Osteoblast (primary cell): ENCODE results near the gene RETREG1. TPM values are rescaled to one million over a fixed set of nuclear protein-coding genes. Genes with fewer than 3 reads are reported as not detected.

ENCODE experiments used
- DNase-seq: peaks from one replicate; pipeline ENCODE4 v3.0.0; 2011; ENCODE audit warnings: low spot score, mixed read lengths; ENCODE audit not compliant: insufficient read length; ENCODE audit errors: missing footprints
- H2AFZ ChIP-seq: 2 replicates; pipeline ENCODE4 v1.6.0; 2011; ENCODE audit warnings: mild to moderate bottlenecking, low read length
- H3K27ac ChIP-seq: 2 replicates; pipeline ENCODE4 v1.5.1; 2011; ENCODE audit warnings: mild to moderate bottlenecking, low read depth, low read length, moderate library complexity
- H3K27me3 ChIP-seq: 2 replicates; pipeline ENCODE4 v1.6.0; 2012; ENCODE audit warnings: mild to moderate bottlenecking, control low read depth, inconsistent platforms, low read length, moderate library complexity; ENCODE audit not compliant: insufficient read depth
- H3K36me3 ChIP-seq: 2 replicates; pipeline ENCODE4 v1.5.1; 2011; ENCODE audit warnings: mild to moderate bottlenecking, low read length, control low read depth, moderate library complexity; ENCODE audit not compliant: insufficient read depth
- H3K4me1 ChIP-seq: 2 replicates; pipeline ENCODE4 v1.5.1; 2011; ENCODE audit warnings: mild to moderate bottlenecking, low read length, control low read depth, moderate library complexity; ENCODE audit not compliant: insufficient read depth
- H3K4me2 ChIP-seq: 2 replicates; pipeline ENCODE4 v1.6.0; 2011; ENCODE audit warnings: mild to moderate bottlenecking, low read length; ENCODE audit not compliant: insufficient read depth
- H3K4me3 ChIP-seq: fragments of 200-600 bp; sonication (generic); 3 replicates; pipeline ENCODE4 v1.5.1; 2012; ENCODE audit warnings: mild to moderate bottlenecking, low read length, inconsistent platforms; ENCODE audit not compliant: insufficient read depth
- H3K79me2 ChIP-seq: 2 replicates; pipeline ENCODE4 v1.6.0; 2012; ENCODE audit warnings: mild to moderate bottlenecking, low read length, control low read depth, inconsistent platforms; ENCODE audit not compliant: insufficient read depth
- H3K9me3 ChIP-seq: 2 replicates; pipeline ENCODE4 v1.5.1; 2011; ENCODE audit warnings: low read depth, low read length, control low read depth
- H4K20me1 ChIP-seq: 2 replicates; pipeline ENCODE4 v1.6.0; 2012; ENCODE audit warnings: mild to moderate bottlenecking, low read length, control low read depth; ENCODE audit not compliant: insufficient read depth
- CTCF ChIP-seq: IDR thresholded peaks from 2 replicates; pipeline ENCODE4 v1.5.1; 2011; ENCODE audit warnings: mild to moderate bottlenecking, low read depth, low read length, moderate library complexity; ENCODE audit errors: extremely low read depth
- total RNA-seq: library from RNA; depleted of rRNA; stranded (reverse); fragments of >200 nt; gene quantifications from 2 replicates; pipeline ENCODE4 v1.2.3, GENCODE V29; 2012

RETREG1 gene
- total RNA-seq, 1 donor = 8.3 TPM

- no peaks in the 10 kb centered on the region for H4K20me1 ChIP-seq
- no peak overlapping the region for H3K4me2 ChIP-seq
- no peaks in the 10 kb centered on the region for H3K4me1 ChIP-seq
- DNase-seq = no peak
- TF ChIP-seq CTCF = no peak
- H3K9me3 ChIP-seq = no peaks in the 10 kb centered on the region
- no peak overlapping the region for H3K4me3 ChIP-seq
- no peaks in the 10 kb centered on the region for H3K36me3 ChIP-seq
- no peak overlapping the region for H3K27ac ChIP-seq
- H2AFZ ChIP-seq = no peak overlapping the region
- H3K27me3 ChIP-seq = no peaks in the 10 kb centered on the region
- H3K79me2 ChIP-seq = no peaks in the 10 kb centered on the region
These were observed 47.8 kb downstream of the RETREG1 start for GRCh38 chr5:16568875-16569580.

GRCh38 chr5:16567365-16567764 is 49.4 kb downstream of the RETREG1 start:
- no peak overlapping the region for H3K4me2 ChIP-seq

DNA sequence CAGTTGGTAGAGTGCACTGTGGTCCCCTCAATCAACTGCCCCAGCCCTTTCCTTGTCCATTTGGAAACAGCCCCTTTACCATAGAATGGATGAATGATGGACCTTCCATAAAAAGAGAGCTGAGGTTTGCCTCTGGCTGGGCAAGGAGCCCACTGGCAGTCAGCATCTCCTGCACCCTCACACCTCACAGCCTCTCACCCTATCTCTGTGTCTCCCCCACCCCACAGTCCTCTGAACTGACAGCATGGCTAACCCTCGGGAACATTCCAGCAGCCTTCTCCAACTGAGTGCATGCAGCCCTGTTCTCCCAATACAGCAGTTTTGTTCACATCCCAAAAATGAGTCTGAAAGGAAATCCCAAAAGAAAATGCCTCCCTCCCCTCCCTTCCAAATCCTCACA is 51.7 kb downstream of the RETREG1 start:
- DNase-seq = no peak
- Histone ChIP-seq H3K27me3 (no peaks in the 10 kb centered on the region), H3K4me1 (no peaks in the 10 kb centered on the region), H3K36me3 (no peaks in the 10 kb centered on the region), H3K4me2 (no peak overlapping the region), H4K20me1 (no peaks in the 10 kb centered on the region), H3K4me3 (no peak overlapping the region), H3K9me3 (no peaks in the 10 kb centered on the region), H3K27ac (no peak overlapping the region), H2AFZ (no peak overlapping the region), H3K79me2 (no peaks in the 10 kb centered on the region)
- no peak for TF ChIP-seq CTCF

More at GRCh38 chr5:16567365-16567764, 49.4 kb downstream of the RETREG1 start:
- no peak for DNase-seq
- Histone ChIP-seq H3K27me3 (no peaks in the 10 kb centered on the region), H3K9me3 (no peaks in the 10 kb centered on the region), H3K27ac (no peak overlapping the region), H3K4me1 (no peaks in the 10 kb centered on the region), H3K4me3 (no peak overlapping the region), H3K79me2 (no peaks in the 10 kb centered on the region), H4K20me1 (no peaks in the 10 kb centered on the region), H3K36me3 (no peaks in the 10 kb centered on the region), H2AFZ (no peak overlapping the region)
- no peak for TF ChIP-seq CTCF

DNA sequence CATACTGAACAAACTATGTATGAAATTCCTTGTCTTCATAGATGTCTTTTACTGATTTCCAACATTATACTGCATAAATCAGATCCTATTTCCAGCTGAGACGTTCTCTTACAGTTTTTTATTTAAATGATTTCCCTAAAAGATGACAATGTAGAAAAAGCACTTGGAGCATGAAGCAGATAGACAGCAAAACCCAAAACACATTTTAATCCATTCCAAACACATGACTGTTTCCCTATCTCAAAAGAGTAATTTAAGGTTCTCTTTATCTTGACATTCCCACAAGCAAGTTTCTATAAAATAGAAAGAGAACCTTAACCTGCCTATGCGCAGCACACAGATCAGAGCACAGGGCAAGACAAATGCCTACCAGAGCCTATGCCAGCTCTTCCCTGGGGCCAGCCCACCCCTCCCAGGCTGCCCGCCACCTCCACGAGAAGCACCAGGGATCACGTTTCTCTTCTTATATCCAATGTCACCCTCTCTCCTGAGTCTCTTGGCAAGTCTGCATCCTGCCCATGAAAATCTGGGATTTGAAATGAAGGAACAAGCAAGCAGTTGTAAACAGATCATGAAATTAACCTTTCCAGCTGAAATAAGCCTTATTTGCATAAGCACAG is 52.4 kb downstream of the RETREG1 start:
- Histone ChIP-seq H3K27ac (no peak overlapping the region), H3K9me3 (no peaks in the 10 kb centered on the region), H3K4me1 (no peaks in the 10 kb centered on the region), H2AFZ (no peak overlapping the region), H3K27me3 (no peaks in the 10 kb centered on the region), H3K4me3 (no peak overlapping the region), H3K4me2 (no peak overlapping the region), H4K20me1 (no peaks in the 10 kb centered on the region), H3K79me2 (no peaks in the 10 kb centered on the region), H3K36me3 (no peaks in the 10 kb centered on the region)
- no peak for TF ChIP-seq CTCF
- DNase-seq = no peak
